ENCODE data around the gene HERC5.
"Not testable (repeated sequence)": the region's sequence is repeated elsewhere in the genome, so short reads cannot be mapped to it uniquely, and the experiment has no call there.

HERC5 gene

GRCh38 chr4:88524171-88524570 is 67.3 kb downstream of the HERC5 start:
- DNase-seq = no peak

GRCh38 chr4:88526221-88526815 is 69.4 kb downstream of the HERC5 start:
- DNase-seq = peak in 1 of 2 experiments; percentile 36

- no peak for DNase-seq
These were observed 70.9 kb downstream of the HERC5 start for GRCh38 chr4:88527787-88528186.

GRCh38 chr4:88528861-88529260 is 71.9 kb downstream of the HERC5 start:
- DNase-seq = peak in 1 of 2 experiments; percentile 2

GRCh38 chr4:88531549-88531948 is 74.6 kb downstream of the HERC5 start:
- DNase-seq = peak in 1 of 2 experiments; percentile 23

- DNase-seq = peak; percentile 1 to 34
These were observed 76.3 kb downstream of the HERC5 start for GRCh38 chr4:88533088-88533790.

- peak; percentile 53 to 68 for DNase-seq
These were observed 77.2 kb downstream of the HERC5 start for GRCh38 chr4:88533937-88534750.

- DNase-seq = no peak
These were observed 78.3 kb downstream of the HERC5 start for GRCh38 chr4:88535090-88535755.

- DNase-seq = no peak
These were observed 80.8 kb downstream of the HERC5 start for GRCh38 chr4:88537709-88538108.

- DNase-seq = not testable (repeated sequence)
These were observed 82.6 kb downstream of the HERC5 start for GRCh38 chr4:88539322-88540068.

GRCh38 chr4:88549815-88550214 is 92.9 kb downstream of the HERC5 start:
- no peak for DNase-seq
